ENCODE results near the gene TM9SF2. TPM values are rescaled to one million over a fixed set of nuclear protein-coding genes. Genes with fewer than 3 reads are reported as not detected.

TM9SF2 gene
- total and polyA plus RNA-seq, 9 of the 15 experiments (the other 6 are each of a cell fraction or from before 2014, with no cell fraction given) = 23.3 to 83.2 (median 55.1) TPM

- no peak overlapping the region for H2AFZ ChIP-seq (ENCODE audit: low read depth, low read length)
- no peaks in the 10 kb centered on the region for H4K20me1 ChIP-seq (replicated peaks; ENCODE audit: control insufficient read depth, insufficient read depth, low read length)
- peaks cover 79% of the 10 kb centered on the region for H3K36me3 ChIP-seq (ENCODE audit: control insufficient read depth, insufficient read depth, low read length)
- intact Hi-C loops (cut with micrococcal nuclease) = no loop called here
- no peaks in the 10 kb centered on the region for H3K9me3 ChIP-seq (replicated peaks; ENCODE audit: control insufficient read depth, insufficient read depth, low read depth, low read length)
- H3K9ac ChIP-seq (ENCODE audit: insufficient read depth in 1 of 2, low read depth in 2 of 2, low read length in 2 of 2) = no peak overlapping the region; a peak in 1 of 4 replicates
- ATAC-seq (no peak), FAIRE-seq (no peak), DNase-seq (ENCODE audit: extremely low read depth in 1 of 4, low spot score in 3 of 4) (no peak)
- ChIA-PET CTCF (ENCODE audit: low intra/inter-chr PET ratio) (no interaction called here), POLR2A (no interaction called here)
- in situ Hi-C loops (cut with MboI) = no loop called here
- H3K27me3 ChIP-seq (ENCODE audit: control insufficient read depth in 2 of 2, insufficient read depth in 2 of 2, low read length in 2 of 2) = no peaks in the 10 kb centered on the region
- H3K4me2 ChIP-seq (ENCODE audit: insufficient read depth, low read length) = no peak overlapping the region
- no peak overlapping the region for H3K27ac ChIP-seq (ENCODE audit: extremely low read depth, low read depth, low read length)
- WGBS (ENCODE audit: insufficient coverage, low coverage, missing lambda C conversion rate) = 93% methylated on average over 8 of the region's 8 CpGs
- no peaks in the 10 kb centered on the region for H3K9me1 ChIP-seq (ENCODE audit: control insufficient read depth, insufficient read depth, low read length)
- H3K4me3 ChIP-seq = no peak overlapping the region
- no peaks in the 10 kb centered on the region for H3K79me2 ChIP-seq (ENCODE audit: control insufficient read depth, insufficient read depth, low read length)
- no peaks in the 10 kb centered on the region for H3K4me1 ChIP-seq (replicated peaks in 1 of 2; ENCODE audit: control insufficient read depth in 2 of 2, insufficient read depth in 2 of 2, low read length in 2 of 2)
- no TSS peak for BruUV-seq (replicated peaks)
- TF ChIP-seq NUFIP1 (IDR thresholded peaks at IDR 0.05; ENCODE audit: partially characterized antibody) (no peak), HOXB6 (CRISPR knock-in tag; IDR thresholded peaks at IDR 0.05; ENCODE audit: borderline replicate concordance) (no peak), SMARCA4 (IDR thresholded peaks at IDR 0.05) (no peak), ZNF551 (CRISPR knock-in tag; IDR thresholded peaks at IDR 0.05) (no peak), ZNF41 (CRISPR knock-in tag; conservative IDR thresholded peaks at IDR 0.05) (no peak), SMAD4 (CRISPR knock-in tag; conservative IDR thresholded peaks at IDR 0.05) (no peak), MGA (IDR thresholded peaks at IDR 0.05) (no peak), ZNF277 (CRISPR knock-in tag; IDR thresholded peaks at IDR 0.05; ENCODE audit: borderline replicate concordance) (no peak), HDAC8 (tag; IDR thresholded peaks at IDR 0.05) (no peak), TBL1XR1 (IDR thresholded peaks at IDR 0.05; ENCODE audit: low read length in 2 of 2) (no peak), ZNF764 (CRISPR knock-in tag; IDR thresholded peaks at IDR 0.05; ENCODE audit: low read depth) (no peak)
Measured at GRCh38 chr13:99542788-99543406, 41.6 kb downstream of the TM9SF2 start.
